NCI-H1417 (cell line): Measurements from ENCODE around the gene PLGRKT.
"Not testable (repeated sequence)": the region's sequence is repeated elsewhere in the genome, so short reads cannot be mapped to it uniquely, and the experiment has no call there.

Experiments
- DNase-seq, 3 experiments: peaks; one replicate each; lab custom pipeline; 2025; lab: John Stamatoyannopoulos, UW

The PLGRKT gene

GRCh38 chr9:5452286-5452609, 14.5 kb upstream of the PLGRKT start:
- DNase-seq, result no peak

GRCh38 chr9:5450359-5451091, 12.8 kb upstream of the PLGRKT start, which contains the start of gene CD274:
Gene CD274, plus strand, starts transcription at chr9:5450542. Its CDS starts 5,572 bp downstream, at chr9:5456114.
- DNase-seq, result peak; percentile 66 to 85 (median 76)

GRCh38 chr9:5449521-5450358, 12.0 kb upstream of the PLGRKT start:
- DNase-seq, result no peak

- no peak for DNase-seq
Measured at GRCh38 chr9:5448461-5449435, 11.0 kb upstream of the PLGRKT start.

- no peak for DNase-seq
Measured at GRCh38 chr9:5448016-5448415, 10.3 kb upstream of the PLGRKT start.

GRCh38 chr9:5447337-5447736, 9.6 kb upstream of the PLGRKT start:
- DNase-seq, result peak in 1 of 3 experiments; percentile 1

GRCh38 chr9:5446451-5447236, 8.9 kb upstream of the PLGRKT start:
- DNase-seq, result no peak

- no peak for DNase-seq
Measured at GRCh38 chr9:5445886-5446285, 8.2 kb upstream of the PLGRKT start.

GRCh38 chr9:5445096-5445495, 7.4 kb upstream of the PLGRKT start:
- not testable (repeated sequence) for DNase-seq

- DNase-seq, result no peak
Measured at GRCh38 chr9:5443850-5444249, 6.1 kb upstream of the PLGRKT start.

- DNase-seq, result peak in 2 of 3 experiments; percentile 1 to 58
Measured at GRCh38 chr9:5442400-5443011, 4.8 kb upstream of the PLGRKT start.

- DNase-seq, result no peak
Measured at GRCh38 chr9:5441043-5441442, 3.3 kb upstream of the PLGRKT start.

- no peak for DNase-seq
Measured at GRCh38 chr9:5440426-5440825, 2.7 kb upstream of the PLGRKT start.

GRCh38 chr9:5438301-5439162, 807 bp upstream of the PLGRKT start:
- peak in 2 of 3 experiments; percentile 55 to 61 for DNase-seq

- DNase-seq, result no peak
Measured at GRCh38 chr9:5436441-5436840, 1.3 kb downstream of the PLGRKT start.

GRCh38 chr9:5435912-5436311, 1.8 kb downstream of the PLGRKT start:
- no peak for DNase-seq

- DNase-seq, result not testable (repeated sequence)
Measured at GRCh38 chr9:5433841-5434810, 3.6 kb downstream of the PLGRKT start.

GRCh38 chr9:5433328-5433727, 4.4 kb downstream of the PLGRKT start:
- not testable (repeated sequence) for DNase-seq

- not testable (repeated sequence) for DNase-seq
Measured at GRCh38 chr9:5432890-5433289, 4.8 kb downstream of the PLGRKT start.
